Thyroid gland (tissue), 4 donors: ENCODE data around the gene NKAP.

Source experiments
- POLR2A ChIP-seq, 2 donors: fragments of 450-650 bp; IDR thresholded peaks; one replicate each; pipeline ENCODE4 v1.6.1; 2017; ENCODE audit warnings: antibody characterized with exemption in 2 of 2, mild to moderate bottlenecking in 2 of 2, moderate library complexity in 1 of 2
- TF ChIP-seq, protein P1 (sequence below), 6 experiments: fragments of 200-600 bp in 3 of 6; fragments of 450-650 bp in 3 of 6; sonication (generic) in 3 of 6; IDR thresholded peaks; one replicate each; pipeline ENCODE4 v1.5.1; 2016 to 2019; ENCODE audit warnings: antibody characterized with exemption in 6 of 6, mild to moderate bottlenecking in 2 of 6, inconsistent platforms in 1 of 6, moderate library complexity in 1 of 6

DNA sequence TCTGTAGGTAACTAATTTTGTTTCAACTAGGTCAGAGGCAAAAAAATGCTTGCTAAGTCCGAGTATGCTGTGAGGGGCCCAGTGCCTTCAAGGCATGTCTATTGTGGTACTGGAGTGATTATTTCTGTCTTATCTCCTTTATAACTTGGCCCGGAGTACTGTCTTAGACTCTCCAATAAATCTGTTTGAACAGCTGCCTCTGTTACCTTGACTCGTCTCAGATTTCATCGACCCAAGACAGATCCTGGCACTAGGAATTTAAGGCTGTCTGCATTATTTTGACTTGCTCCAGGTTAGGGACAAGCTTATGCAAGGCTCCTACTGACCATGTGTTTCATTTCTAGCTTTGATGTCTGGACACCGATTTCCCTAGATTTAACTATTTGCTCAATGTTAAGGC, 41.1 kb upstream of the NKAP start:
- TF ChIP-seq, protein P1, sequence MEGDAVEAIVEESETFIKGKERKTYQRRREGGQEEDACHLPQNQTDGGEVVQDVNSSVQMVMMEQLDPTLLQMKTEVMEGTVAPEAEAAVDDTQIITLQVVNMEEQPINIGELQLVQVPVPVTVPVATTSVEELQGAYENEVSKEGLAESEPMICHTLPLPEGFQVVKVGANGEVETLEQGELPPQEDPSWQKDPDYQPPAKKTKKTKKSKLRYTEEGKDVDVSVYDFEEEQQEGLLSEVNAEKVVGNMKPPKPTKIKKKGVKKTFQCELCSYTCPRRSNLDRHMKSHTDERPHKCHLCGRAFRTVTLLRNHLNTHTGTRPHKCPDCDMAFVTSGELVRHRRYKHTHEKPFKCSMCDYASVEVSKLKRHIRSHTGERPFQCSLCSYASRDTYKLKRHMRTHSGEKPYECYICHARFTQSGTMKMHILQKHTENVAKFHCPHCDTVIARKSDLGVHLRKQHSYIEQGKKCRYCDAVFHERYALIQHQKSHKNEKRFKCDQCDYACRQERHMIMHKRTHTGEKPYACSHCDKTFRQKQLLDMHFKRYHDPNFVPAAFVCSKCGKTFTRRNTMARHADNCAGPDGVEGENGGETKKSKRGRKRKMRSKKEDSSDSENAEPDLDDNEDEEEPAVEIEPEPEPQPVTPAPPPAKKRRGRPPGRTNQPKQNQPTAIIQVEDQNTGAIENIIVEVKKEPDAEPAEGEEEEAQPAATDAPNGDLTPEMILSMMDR (IDR thresholded peaks at IDR 0.05): no peak
- no peak for TF ChIP-seq POLR2A (IDR thresholded peaks at IDR 0.05)
